NCI-H146 (cell line): ENCODE data around the gene BPTF.
"Not testable (repeated sequence)": the region's sequence is repeated elsewhere in the genome, so short reads cannot be mapped to it uniquely, and the experiment has no call there.

Source experiments
- DNase-seq: peaks from one replicate; lab custom pipeline; 2025; lab: John Stamatoyannopoulos, UW

The BPTF gene

DNA sequence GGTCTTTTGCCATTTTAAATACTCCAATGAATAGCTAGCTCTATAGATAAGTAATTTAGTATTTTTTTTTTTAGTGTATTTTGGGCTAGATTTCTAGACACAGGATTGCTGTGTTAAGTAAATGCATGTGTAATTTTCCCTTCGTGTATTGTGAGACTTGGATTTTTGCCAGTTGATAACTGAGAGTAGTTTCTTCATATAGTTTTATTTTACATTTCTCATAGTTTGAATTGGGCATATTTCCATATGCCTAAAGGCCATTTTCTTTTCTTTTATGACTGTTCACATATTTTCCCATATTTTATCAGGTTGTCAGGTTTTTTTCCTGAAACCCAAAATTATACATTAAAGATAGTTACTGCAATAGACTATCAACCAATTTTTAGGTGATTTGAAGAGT is 59.4 kb downstream of the BPTF start:
- no peak for DNase-seq

DNA sequence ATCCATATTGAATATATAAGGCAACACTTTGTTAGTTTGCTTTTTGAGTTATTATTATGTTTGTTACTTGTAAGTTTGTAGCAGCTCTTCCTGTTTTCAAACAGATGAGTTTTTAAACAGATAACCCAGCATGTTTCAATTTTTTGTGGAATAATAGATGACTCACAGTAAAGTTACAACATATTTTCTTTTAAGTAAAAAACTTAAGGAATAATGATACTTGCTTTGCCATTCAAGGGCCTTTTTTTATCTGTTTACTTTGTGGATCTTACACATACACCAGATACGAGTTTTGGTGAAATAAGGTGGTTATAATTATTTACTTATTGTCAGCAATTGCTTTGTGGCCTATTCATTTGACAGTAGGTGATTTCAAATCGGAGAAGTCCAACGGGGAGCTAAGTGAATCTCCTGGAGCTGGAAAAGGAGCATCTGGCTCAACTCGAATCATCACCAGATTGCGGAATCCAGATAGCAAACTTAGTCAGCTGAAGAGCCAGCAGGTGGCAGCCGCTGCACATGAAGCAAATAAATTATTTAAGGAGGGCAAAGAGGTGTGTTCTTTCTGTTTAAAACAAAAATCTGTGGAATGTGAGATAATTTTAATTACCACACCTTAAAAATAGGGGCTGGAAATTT is 66.3 kb downstream of the BPTF start:
- no peak for DNase-seq

DNA sequence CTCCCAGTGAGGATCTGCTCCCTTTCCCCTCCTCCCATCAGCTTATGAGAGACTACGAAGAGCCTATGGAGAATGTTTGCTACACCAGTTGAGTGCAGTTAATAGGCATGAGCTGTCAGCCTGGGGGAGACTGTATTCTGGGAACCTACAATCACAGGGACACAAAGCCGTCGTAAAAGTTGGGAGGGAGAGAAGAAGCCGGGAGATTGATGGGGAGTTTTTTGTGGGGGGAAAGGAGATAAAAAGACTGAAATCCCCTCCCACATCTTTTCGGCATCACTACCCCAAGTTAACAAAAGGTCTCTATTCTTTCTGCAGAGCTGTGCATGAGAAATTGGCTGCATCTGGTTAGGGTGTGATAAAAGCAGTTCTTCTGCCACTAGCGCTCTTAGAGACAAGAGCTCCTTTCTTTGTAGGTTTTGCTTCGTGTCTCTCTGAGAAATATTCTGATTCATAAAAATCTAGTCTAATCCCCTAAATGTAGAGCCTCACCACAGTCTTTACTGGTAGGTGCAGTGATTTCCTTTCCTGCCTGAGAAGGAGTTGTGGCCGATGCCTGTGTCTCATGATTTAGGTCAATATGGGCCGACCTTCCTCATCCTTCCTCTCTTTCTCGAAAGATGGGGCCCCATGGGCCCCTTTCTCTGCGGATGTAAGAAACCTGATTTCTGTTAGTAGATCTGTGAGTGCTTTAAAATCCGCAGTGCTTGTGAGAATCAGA is 77.4 kb downstream of the BPTF start:
- DNase-seq, result no peak

DNA sequence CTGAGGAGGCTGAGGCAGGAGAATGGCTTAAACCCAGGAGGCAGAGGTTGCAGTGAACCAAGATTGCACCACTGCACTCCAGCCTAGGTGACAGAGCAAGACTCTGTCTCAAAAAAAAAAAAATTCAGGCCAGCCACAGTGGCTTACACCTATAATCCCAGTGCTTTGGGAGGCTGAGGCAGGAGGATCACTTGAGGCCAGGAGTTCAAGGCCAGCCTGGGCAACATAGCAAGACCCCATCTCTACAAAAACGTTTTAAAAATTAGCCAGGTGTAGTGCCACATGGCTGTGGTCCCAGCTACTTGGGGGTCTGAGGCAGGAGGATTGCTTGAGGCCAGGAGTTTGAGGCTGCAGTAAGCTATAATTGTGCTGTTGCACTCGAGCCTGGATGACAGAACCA is 80.0 kb downstream of the BPTF start:
- not testable (repeated sequence) for DNase-seq

DNA sequence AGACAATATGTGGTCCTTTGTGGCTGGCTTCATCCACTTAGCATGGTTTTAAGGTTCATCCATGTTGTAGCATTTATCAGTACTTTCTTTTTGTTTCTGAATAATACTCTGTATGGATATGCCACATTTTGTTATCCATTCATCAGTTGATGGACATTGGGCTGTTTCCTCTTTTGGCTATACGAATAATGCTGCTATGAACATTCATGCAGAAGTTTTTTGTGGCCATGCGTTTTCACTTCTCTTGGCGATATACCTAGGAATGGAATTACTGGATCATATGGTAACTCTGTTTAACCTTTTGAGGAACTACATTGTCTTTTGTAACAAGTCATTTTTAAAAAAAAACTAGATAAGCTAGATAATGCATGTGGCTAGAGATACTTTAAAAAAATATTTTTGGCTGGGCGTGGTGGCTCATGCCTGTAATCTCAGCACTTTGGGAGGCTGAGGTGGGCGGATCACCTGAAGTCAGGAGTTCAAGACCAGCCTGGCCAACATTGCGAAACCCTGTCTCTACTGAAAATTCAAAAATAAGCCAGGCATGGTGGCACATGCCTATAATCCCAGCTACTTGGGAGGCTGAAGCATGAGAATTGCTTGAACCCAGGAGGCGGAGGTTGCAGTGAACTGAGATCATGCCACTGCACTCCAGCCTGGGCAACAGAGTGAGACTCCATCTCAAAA is 85.0 kb downstream of the BPTF start:
- DNase-seq, result not testable (repeated sequence)

DNA sequence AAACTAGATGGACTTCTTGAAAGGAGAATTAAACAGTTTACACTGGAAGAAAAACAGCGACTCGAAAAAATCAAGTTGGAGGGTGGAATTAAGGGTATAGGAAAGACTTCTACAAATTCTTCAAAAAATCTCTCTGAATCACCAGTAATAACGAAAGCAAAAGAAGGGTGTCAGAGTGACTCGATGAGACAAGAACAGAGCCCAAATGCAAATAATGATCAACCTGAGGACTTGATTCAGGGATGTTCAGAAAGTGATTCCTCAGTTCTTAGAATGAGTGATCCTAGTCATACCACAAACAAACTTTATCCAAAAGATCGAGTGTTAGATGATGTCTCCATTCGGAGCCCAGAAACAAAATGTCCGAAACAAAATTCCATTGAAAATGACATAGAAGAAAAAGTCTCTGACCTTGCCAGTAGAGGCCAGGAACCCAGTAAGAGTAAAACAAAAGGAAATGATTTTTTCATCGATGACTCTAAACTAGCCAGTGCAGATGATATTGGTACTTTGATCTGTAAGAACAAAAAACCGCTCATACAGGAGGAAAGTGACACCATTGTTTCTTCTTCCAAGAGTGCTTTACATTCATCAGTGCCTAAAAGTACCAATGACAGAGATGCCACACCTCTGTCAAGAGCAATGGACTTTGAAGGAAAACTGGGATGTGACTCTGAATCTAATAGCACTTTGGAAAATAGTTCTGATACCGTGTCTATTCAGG is 85.9 kb downstream of the BPTF start:
- DNase-seq, result no peak

DNA sequence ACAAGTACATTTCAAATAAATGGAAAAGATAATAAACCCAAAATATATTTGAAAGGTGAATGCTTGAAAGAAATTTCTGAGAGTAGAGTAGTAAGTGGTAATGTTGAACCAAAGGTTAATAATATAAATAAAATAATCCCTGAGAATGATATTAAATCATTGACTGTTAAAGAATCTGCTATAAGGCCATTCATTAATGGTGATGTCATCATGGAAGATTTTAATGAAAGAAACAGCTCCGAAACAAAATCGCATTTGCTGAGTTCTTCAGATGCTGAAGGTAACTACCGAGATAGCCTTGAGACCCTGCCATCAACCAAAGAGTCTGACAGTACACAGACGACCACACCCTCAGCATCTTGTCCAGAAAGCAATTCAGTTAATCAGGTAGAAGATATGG is 86.8 kb downstream of the BPTF start:
- no peak for DNase-seq

DNA sequence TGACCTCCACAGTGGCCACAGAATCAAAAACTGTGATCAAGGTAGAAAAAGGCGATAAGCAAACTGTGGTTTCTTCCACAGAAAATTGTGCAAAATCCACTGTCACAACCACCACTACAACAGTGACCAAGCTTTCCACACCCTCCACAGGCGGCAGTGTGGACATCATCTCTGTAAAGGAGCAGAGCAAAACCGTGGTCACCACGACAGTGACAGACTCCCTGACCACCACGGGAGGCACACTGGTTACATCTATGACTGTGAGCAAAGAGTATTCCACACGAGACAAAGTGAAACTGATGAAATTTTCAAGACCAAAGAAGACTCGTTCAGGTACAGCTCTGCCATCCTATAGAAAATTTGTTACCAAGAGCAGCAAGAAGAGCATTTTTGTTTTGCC is 87.4 kb downstream of the BPTF start:
- no peak for DNase-seq

DNA sequence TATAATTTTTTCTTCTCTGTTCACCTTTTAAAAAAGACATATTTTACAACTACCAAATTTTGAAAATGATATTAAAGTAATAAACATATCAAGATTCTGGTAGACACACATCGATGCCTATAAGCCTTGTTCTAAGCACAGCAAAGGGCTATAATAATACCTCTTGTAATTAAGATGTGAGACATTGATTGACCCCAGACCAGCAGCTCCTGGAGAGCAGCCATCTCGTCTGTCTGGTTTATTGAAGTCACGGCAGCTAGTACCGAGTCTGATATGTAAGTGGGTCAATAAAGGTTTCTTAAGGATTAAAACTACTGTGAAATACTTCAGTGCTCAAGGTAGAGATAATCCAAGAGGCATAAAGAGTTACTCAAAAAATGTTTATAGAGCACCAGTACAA is 94.9 kb downstream of the BPTF start:
- no peak for DNase-seq

DNA sequence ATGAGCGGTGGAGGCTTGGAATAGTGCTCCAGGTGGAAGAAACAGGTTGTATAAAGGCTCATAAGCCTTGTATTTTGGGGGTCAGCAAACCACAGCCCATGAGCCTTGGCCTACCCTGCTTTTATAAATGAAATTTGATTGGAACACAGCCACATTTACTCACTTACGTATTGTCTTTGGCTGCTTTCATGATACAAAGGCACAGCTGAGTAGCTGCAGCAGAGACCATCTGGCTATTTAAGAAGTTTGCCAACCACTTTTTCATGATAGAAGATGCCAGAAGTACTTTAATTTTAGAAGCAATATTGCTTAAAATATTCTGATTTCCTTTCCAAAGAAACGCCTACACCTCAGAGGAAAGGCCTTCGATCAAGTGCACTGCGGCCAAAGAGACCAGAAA is 97.2 kb downstream of the BPTF start:
- DNase-seq, result no peak

DNA sequence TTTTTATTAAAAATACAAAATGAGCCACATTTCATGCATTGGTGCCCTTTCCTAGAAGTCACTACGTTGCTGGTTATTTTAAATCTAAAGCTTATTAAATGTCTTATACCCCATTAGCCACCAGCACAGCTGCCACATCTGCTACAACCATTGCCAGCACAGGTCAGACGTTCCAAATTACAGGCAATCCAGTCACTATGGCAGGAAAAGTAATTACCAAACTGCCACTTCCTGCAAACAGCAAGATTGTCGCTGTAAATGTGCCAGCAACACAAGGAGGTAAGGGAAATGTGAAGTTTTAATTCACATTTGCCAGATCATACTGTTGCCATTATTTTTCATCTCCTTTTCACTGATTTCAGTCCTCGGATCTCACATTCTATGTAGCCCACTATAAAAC is 103.5 kb downstream of the BPTF start:
- not testable (repeated sequence) for DNase-seq

DNA sequence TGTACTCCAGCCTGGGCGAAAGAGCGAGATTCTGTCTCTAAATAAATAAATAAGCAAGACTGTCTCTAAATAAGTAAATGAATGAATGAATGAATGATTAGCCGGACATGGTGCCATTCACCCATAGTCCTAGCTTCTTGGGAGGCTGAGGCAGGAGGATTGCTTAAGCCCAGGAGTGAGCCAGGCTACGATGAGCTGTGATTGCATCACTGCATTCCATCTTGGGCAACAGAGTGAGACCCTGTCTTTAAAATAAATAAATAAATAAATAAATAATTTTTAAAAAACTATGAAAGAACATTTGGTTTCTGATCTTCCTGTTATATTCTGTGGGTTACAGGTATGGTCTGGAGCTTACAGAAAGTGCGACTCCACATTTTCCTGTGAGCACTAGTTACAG is 105.9 kb downstream of the BPTF start:
- DNase-seq, result no peak

DNA sequence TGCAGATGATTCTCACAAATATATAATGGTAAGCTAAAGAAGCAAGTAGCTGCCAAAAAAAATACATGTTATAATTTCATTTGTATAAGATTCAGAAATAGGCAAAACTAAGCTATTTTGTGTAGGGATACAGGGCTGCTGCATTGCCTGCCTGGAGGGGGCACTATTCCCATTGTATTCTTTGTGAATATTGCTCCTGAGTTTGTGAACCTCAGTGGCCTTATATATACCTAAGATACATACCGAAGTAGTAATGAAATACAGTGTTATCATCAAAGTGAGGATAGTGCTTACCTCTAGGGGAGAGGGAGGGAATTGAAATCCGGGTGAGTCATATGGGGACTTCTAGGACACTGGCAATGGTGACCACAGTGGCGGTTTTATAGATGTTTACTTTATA is 117.5 kb downstream of the BPTF start:
- no peak for DNase-seq

DNA sequence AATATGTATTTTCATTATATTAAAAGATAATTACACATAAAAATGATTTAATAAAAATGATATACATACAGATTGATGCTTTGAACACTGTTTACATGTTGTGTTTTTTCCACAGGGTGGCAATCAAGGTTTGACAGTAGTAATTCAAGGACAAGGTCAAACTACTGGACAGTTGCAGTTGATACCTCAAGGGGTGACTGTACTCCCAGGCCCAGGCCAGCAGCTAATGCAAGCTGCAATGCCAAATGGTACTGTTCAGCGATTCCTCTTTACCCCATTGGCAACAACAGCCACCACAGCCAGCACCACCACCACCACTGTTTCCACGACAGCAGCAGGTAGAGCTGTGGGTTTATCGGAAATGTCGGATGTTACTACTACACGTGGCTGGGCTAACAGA is 118.7 kb downstream of the BPTF start:
- no peak for DNase-seq

DNA sequence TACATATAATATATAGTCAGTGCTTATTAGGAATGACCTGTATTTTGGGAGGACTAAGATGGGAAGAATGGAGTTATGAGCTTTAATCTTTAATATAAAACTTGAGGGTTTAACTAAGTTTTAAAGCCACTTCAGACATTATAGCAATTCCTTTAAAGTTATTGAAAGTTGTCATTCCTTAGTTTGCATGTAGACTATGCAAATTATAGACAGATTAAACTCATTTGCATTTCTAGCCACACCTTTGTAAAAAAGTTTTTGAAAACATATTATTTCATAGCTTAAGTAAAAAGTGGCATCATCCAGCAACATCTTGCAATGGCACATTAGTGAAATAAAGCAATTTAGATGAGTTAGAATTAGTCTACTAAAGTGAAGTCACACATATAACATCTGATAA is 121.2 kb downstream of the BPTF start:
- DNase-seq, result no peak

DNA sequence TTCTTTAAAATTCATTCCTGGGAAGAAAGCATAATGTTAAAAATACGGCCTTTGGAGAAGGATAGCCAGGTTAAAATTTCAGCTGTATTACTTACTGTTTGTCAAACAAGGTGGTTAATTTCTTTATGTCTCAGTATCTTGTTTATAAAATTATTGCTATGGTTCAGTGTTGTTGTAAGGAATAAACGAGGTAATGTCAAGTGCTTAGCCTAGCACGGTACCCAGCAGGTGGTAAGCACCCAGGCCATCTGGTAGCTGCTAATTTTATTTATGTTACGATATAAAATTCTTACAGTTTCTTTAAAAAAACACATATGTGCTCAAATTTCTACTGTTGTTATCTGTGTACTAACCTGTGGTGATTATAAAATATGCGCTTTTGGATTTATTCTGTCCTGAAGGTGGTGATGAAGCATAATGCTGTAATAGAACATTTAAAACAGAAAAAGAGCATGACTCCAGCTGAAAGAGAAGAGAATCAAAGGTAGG is 122.1 kb downstream of the BPTF start:
- no peak for DNase-seq

DNA sequence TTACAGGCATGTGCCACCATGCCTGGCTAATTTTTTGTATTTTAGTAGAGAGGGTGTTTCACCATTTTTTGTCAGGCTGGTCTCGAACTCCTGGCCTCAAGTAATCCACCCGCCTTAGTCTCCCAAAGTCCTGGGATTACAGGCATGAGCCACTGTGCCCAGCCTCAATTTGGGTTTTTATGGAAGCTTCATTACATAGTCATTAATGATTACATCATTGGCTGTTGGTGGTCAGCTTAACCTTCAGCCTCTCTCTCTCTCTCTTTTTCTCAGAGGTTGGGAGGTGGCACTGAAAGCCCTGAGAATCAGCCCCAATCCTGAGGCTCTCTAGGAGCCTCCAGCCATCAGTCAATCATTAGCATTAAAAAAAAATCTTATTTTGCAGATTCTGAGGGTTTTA is 125.6 kb downstream of the BPTF start:
- DNase-seq, result no peak

DNA sequence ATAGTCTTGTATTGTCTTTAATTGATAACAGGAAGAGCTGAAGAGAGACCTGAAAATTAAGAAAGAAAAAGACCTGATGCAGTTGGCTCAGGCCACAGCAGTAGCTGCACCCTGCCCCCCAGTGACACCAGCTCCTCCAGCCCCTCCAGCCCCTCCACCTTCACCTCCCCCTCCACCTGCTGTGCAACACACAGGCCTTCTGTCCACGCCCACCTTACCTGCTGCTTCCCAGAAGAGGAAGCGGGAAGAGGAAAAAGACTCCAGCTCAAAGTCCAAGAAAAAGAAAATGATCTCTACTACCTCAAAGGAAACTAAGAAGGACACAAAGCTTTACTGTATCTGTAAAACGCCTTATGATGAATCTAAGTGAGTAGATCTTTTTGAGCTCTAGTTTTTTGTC is 134.2 kb downstream of the BPTF start:
- DNase-seq, result no peak

DNA sequence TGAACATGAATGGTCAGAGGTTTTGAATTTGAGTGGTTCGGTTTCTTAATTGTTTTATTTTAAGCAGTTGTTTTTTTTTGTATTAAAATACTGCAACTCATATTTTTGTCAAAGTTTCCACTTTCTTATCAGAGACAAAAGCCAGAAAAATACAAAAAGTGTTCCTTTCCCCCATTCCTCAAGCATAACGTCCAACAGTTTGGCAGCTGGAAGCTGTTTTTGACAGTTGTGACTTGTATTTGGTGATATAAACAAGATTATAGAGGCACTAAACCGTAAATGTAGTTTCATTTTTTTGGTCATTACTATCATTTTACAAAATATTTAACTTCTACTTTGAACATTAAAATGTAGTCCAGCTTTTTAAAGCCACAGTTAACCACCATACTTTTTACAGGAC is 135.0 kb downstream of the BPTF start:
- not testable (repeated sequence) for DNase-seq

DNA sequence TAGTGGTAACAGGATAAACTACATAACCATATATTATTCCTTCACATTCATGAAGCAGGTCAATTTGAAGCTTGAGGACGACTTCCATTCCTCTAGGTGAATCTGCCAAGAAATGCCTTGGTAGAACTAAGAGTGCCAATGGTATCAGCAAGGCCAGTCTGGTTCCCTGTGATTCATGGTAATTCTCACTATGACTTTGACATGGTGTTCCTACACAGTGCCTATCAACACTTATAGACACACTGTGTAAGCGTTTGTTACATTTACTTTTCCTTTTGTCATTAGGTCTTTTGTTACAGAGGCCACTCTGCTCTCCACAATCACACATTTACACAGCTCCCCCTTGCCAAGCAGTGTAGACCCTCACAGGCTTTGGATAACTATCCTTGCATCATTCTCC is 136.9 kb downstream of the BPTF start:
- DNase-seq, result not testable (repeated sequence)

DNA sequence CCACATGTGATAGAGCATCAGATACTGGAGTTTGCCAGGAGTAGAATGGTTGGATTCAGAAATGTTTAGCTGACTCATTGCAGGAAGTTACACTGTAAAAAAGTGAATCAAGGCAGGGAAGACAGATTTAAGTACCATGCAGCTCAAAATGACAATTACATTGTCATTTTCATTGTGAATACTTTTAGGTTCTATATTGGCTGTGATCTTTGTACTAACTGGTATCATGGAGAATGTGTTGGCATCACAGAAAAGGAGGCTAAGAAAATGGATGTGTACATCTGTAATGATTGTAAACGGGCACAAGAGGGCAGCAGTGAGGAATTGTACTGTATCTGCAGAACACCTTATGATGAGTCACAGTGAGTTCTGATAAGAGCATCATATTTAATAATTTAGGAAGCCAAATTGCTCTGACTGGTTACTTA is 137.9 kb downstream of the BPTF start:
- DNase-seq, result peak; percentile 69

DNA sequence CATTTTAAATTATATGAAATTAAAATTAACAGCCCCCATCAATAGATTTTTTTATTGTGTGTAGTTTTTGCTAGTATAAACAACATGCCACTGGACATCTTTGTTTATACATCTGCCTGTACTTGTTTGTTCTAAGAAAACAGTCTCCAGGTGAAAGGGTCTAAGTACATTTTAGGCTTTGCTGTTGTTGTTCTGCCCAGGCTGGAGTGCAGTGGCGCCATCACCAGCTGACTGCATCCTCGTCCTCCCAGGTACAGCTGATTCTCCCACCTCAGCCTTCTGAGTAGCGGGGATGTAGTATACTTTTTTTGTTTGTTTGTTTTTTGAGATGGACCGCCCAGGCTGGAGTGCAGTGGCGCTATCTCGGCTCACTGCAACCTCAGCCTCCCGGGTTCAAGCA is 145.5 kb downstream of the BPTF start:
- DNase-seq, result no peak

DNA sequence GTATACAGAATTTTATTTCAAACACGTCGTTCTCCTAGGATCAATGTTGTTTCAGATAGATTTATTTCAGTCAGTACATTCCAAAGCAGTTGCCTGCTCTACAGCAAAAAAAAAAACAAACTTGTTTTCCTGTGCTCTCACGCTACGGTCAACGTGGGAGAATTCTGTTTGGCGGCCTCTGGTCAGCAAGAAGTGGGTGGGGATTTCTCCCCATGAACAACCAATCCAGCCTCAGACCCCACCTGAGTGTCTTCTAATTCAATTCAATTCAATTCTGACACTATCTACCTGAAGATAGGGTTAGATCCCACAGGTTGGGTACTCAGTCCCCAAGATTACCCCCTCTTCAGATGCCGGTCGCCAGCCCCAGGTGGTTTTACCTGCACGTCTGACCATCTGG is 148.9 kb downstream of the BPTF start:
- DNase-seq, result no peak
